HG02884 (cell line): ENCODE data around the gene CSF1.

Experiments
- ATAC-seq: cut with Tn5 transposase; IDR thresholded peaks from one replicate; pipeline ENCODE4 v1.9.1; 2021; ENCODE audit warnings: mild to moderate bottlenecking, moderate library complexity; ENCODE audit not compliant: unreplicated experiment

The CSF1 gene

DNA sequence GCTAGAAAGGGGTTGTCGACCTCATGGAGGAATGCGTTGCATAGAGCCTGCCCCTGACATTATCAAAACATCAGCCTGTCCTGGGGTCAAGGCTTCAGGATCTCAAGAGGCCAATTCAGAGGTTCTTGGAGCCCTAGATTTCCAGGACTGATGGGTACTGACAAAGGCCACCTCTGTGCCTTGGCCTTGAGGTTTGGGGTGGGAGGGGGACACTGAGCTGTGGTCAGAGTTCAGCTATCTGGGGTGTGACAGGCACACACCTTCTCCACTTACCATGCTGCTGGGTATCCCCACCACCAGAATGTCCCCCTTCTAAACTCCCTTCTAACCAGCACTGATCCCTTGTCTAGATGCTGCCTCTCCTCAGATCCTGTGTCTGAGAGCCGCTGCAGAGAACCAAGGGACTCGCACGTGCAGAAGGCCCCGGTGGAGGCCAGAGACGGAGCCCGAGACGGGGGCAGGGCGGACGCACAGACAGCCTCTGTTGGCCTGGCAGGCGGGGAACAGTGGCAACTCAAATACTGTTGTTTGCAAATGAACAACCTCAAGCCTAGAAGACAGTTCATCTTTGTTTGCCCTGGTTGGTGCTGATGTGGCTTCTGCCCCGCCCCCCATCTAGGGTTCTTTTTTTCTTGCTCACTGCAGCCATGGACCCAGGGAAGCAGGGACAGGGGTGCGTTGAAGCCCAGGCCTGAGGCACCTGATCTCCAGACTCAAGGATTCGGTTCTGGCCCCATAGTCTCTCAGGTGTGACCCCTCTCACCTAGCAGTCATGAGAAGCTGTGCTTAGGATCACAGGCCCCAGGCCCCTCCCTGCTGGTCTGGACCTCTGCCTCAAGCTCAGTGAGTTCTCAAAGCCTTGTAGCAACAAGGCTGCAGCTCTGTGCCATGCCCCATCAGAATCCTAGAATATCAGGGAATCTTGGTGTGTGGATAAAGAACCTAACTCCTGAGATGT lies 28.1 kb upstream of the CSF1 start:
- no peak for ATAC-seq

DNA sequence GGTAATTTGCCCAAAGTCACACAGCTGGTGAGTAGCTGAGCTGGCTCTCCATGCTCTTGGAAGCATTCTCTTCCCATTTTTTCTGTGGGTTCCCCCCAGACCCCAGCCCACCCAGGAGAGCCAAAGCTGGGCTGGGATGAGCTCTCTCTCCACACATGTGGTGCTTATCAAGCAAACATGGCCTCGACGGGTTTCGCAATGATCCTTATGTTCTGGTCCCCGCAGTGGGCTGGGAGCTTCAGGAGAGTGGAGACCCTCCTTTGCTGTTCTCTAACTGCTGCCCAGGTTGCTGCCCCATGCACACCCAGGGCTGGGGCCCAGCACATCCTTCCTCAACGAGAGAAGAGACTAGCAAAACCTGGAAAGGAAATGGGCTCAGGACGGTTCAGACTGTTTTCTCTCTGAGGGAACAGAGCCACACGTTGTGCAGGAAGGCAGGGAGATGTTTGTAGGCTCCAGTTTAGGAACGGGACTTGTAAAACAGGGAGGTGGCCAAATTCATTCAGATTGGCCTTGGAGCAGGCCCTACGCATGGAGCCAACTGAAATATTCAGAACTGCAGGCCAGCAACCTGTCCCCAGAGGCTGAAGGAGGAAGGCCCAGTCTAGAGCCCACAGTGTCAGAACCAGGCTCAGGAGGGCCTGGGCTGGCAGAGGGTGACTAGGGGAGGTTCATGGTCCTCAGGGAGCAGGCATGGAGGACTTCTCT lies 27.2 kb upstream of the CSF1 start:
- no peak for ATAC-seq

DNA sequence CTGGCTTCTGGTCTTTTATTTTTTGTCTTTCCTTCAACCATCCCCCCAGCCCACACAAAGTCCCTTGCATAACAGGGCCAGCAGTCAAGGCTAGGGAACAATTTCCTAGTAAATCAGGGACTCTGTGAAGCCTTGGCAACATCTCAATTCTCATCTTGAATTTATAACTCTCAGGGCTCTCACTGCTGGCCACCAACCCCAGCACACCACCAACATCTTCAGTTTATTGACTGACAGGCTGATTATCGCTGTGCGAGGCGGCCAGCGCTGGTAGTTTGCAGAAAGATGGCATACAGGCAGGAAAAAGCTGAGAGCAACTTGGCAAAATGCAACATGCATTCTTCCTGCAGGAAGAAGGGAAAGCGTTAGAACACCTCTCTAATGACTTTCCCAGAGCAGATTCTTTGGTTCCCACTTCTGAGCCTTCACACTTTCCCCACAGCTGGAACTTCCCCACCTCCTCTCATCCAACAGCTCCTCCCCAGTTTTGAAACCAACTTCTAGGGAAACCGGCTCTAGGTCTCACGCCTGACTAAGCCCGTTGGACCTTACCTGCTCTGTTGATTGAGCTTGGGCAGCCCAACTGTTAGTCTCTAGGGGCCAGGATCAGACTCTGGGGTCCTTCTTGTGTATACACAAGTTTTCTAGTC lies 26.3 kb upstream of the CSF1 start:
- ATAC-seq: no peak

DNA sequence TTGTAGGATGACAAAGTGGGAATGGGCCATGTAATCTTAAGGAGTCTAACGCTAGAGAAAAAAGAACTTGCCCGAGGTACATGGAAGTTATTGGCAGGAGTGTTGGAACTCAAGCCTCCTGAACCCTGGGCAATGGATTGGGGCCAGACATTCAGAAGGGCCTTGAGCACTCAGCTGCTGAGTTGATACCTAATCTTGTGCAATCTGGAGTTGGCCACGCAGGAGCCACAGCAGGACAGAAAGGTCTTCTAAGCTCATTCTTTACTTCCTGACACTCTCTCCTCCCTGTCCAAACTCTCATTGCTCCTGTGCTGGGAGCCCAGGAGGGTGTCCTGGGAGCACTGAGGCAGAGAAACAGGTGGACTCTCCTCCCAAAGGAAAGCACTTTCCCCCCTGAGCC lies 25.1 kb upstream of the CSF1 start:
- ATAC-seq: no peak

DNA sequence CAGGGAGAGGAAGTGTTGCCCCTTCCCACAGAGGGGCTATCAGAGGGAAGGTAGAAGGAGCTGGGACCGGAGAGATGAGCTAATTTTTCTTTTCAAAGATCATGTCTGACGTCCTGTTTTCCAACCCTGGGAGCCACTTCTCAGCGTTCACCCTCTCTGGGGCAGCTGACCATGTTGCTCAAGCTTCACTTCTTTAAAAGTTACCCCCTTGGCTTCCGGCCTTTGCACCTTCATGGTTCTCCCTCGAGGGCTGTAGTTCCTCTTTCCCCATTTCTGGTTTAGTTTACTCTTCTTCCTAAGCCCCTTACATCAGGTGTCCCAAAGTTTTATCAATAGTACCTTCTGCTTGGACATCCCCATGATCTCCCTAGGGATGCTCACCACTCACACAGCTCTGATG lies 23.8 kb upstream of the CSF1 start:
- no peak for ATAC-seq

DNA sequence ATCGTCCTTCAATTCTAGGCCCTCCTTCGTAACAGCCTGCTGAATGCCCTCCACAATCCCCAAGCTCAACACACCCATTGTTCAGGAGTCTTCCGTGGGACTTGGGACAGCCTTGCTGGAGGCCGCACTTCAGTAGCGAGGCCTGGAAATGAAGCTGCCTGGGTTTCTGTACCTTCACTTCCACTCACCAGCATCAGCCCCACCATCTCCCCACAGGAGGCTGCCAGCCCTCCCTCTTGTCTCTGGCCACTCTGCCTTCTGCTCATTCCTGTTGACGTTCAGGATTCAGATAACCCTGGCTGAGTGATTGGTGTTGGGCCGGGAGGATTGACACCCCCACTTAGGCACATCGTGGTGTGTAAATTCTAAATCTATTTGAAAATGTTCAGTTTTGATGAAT lies 23.4 kb upstream of the CSF1 start:
- ATAC-seq: no peak

DNA sequence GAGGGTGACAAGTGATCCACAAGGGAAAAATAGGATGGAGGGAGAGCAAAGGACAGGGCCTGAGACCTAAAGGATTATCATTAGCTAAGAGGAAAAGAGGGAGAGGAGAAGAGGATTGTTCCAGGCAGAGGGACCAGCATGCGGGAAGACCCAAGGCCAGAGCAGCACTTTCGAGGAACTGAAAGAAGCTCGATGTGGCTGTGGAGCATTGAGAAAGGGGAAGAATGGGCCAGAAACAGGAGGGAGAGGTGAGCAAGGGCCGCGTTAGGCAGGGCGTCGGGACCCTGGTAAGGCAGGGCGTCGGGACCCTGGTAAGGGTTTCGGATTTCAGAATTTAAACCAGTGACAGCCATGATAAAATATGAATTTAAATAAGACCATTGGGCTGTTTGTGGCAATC lies 22.8 kb upstream of the CSF1 start:
- ATAC-seq: no peak

DNA sequence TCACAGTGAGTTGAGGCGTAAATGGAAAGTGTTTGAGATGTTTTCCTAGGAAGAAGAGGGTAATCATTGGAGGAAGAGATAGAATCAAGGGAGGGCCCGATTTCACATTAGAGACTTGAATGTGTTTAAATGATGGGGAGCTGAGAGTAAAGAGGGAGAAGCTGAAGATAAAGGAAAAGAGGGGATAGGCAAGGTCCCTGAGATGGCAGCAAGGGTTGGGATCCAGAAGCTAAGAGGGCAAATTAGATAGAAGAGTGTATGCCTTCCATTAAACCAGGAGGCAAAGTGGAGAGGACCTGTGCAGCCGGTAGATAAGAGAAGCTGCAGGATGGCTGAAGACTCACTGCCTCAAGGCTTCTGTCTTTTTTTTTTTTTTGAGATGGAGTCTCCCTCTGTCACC lies 21.6 kb upstream of the CSF1 start:
- no peak for ATAC-seq

DNA sequence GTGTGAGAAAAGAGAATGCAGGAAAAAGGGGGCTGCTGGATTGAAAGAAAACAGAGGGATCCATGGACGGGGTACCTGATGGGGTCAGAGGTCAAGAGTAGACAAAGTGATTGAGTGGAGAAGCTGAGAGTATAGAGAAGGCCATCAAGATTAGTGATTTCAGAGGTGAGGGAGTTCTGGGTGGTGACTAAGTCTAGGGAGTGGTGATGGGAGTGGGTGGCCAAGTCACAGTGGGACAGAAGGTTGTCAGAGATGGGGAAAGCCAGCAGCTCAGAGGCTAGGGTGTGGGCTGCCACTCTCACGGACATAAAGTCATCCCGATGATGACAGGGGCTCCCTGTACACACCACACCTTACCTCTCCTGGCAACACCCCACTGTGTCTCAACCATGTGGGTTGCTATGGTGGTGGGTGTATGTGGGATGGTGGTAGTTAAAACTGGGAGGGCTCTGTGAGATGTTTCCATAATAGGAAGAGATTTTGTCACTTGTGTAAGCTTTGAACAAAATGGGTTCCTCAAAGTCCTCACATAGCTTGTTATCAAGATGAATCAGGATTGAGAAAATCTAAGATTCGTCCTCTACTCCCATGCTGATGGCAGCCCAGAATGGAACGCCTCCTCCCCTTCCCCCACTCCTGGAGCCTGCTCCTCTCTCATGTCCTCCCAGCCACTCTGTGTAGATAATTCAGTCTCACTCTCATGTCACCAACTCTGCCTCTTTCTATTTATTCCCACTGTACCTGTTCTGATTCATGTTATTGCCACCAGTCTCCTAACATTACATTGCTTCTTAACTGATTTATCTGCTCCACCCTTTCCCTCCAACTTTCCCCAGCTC lies 20.3 kb upstream of the CSF1 start:
- ATAC-seq: peak; percentile 37

DNA sequence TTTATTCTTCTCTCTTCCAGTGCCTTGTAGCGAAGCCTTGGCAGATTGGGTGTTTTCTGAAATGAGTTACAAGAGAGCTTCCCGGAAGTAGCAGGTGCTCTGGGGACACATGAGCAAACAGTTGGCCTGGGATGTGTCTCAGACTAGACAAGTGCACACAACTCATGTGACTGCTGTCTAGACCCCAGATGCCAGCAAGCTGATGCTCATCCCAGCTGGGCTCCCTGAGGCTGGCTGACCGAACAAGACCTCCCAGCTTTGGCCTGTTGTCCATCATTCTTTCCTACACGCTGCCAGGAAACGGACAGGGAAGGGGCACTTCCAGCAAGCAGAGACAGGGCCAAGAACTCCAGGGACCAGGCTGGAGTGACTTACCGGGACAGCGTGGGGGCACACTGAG lies 18.7 kb upstream of the CSF1 start:
- no peak for ATAC-seq

DNA sequence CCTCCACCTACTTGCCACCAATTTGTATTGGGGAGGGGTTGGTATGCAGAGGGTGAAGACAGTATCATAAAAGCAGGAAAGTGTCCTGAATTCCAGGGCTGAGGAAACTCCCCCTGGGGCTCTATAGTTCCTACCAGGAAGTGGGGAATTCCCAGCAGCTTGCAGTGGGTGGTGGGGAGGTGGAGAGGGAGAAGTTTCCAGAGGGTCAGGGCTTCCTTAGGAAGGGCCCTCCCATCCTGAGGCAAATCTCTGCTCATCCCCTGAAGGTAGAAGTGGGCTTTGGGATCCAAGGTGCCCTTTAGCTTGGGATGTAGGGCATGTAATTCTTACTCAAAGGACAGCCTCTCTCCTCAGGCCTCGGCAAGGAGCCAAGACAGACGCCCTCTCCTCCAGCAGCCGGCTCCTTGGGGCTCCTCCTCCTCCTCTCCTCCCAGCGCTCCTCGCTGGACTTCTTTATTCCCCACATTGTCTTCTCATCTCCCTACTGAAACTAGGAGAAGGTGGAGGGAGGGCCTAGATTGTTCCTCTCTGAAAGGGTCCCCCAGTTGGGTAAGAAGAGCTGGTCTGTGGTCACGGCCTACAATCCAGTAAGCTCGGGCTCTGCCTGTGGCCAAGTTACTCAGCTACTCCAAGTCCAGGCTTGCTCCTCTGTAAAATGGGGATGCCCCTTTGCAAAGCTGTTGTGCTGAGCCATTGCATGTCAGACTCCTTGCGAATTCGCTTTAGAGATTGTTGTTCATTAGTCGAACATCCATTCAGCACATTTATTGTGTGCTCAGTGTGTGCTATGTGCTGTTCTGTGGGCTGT lies 17.9 kb upstream of the CSF1 start:
- ATAC-seq: no peak

DNA sequence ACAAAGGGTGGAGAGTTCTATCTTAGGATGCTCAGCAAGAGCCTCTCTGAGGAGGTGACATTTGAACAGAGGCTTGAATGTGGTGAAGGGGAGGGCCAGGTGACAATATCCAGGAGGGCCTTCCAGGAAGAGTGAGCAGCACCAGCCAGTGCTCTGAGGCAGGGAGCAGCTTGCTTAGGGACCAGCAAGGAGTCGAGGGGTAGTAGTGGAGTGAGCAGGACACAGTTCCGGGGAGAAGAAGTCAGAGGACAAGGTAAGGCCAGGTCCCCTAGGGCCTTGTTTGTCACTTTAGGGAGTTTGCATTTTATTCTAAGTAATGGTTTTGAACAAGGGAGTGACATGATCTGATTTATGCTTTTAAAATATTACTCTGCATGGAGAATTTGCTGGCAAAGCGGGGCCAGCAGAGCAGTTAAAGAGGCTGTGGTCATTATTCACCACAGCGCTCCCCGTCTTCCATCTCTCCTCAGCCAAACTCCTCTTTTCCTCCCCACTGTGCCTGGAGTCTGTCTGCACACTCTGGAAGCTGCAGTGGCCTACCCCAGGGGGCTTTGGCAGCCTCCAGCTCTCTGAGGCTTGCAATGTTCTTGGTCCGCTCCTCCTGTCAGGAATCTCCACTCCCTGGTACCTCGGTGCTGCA lies 17.0 kb upstream of the CSF1 start:
- ATAC-seq: no peak

DNA sequence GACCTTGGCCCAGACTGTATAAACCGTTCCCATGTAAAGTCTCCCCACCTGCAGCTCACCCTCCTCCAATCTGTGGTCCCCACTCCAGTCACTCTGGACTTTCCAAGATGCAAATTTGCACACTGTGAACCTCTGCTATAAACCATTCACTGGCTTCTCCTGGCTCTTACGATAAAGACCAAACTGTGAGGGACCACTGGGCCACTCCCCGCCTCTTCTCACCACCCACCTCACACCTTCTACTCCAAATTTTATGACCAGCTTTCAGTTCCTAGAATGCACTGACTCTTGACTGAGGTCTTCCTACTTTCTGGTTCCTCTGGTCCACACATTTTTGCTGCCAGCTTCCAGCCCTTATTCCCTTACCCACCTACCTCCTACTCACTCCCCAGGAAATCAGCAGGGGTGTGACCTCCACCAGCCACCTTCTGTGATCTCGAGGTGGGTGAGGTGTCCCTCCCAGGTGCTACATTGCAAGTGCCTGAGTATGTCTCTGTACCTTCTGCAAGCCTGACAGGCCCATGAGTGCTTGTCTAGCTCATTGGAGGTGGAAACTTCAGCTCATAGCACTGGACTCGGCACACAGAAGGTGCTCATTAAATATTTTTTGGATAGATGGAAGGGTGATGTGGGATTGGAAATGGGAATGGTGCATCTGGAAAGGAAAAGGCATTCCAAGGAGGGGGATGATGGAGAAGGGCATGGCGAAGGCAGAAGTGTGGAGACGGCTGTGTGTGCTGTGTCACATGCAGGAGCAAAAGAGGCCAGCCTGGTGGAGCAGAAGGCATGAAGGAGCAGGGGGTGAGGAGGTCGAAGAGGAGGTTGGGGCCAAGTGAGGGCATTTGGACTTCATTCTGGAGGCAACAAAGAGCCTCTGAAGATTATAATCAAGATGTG lies 15.6 kb upstream of the CSF1 start:
- peak; percentile 59 for ATAC-seq

DNA sequence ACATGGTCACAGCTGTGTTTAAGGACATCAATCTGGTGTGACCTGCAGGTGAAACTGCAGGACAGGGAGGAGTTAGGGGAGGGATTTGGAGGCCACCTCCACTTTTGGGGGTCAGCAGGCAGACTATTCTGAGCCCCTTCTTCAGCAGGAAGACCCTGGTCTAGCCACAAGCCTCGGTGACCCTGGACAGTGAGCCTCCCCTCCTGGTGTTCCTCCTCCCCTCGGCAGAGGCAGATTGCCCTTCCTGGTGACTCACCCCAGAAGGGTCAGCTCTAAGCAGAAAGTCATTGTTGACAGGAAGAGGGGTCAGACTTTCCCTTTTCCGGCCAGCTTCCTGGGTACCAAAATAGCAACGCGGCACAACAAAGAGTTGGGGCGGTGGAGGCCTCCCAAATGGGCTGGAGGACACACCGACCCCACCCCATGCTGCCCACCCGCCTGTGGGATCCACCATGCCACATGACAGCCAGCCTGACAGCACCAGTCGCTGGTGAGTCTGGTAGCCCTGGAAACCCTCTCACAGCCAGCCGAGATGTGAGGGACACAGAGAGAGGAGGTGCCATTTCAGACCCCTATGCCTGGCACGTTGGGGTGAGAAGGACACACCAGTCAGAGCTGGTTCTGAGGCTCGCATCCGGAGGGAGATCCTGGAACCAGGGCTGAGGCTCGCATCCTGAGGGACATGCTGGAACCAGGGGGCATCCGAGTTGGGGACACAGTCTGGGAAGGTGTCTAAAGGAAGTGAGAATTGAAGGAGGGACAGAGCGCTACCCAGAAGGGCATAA lies 14.7 kb upstream of the CSF1 start:
- ATAC-seq: no peak

DNA sequence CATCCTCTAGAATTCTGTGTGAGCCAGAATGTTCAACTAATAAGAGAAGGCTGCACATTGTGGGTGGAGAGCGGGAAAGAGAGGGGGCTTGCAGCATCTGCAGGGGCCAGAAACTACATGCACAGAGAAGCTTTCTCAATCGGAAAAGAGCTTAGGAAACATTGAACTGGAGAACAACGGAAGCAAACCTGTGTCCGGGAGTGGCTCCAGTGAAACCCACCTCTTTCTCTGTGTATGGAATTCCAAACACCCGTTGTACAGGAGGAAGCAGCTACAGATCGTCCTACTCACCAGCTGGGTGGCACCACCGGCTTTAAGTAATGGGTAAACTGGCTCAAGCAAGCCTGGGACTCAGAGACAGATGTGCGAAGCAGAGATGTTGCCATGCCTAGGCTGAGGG lies 14.0 kb upstream of the CSF1 start:
- no peak for ATAC-seq

DNA sequence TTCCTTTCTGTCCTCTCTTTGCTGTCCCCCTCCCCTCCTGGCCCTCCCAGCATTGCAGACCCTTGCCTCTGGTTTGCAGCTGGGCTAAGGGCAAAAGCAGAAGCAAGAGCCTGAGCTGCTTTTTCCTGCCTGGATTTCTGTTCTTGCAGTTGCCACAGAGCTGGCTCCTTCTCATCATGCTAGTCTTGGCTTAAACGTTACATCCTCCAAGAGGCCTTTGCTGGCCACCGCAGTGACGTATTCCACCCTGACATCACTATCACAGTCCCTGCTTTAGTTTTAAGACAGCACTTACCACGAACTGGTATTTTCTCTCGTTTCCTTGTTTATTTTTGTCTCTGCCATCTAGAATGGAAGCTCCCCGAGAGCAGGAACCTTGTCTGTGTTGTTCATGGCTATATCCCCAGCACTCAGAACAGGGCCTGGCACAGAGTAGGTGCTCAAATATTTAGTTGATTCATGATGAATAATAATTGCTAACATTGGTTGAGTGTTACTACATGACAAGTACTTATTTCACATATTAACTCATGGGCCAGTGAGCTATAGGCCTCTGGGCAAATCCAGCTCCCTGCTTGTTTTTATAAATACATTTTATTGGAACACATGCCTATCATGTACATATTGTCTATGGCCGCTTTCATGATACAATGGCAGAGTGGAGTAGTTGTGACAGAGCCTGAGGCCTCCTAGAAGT lies 13.2 kb upstream of the CSF1 start:
- no peak for ATAC-seq

DNA sequence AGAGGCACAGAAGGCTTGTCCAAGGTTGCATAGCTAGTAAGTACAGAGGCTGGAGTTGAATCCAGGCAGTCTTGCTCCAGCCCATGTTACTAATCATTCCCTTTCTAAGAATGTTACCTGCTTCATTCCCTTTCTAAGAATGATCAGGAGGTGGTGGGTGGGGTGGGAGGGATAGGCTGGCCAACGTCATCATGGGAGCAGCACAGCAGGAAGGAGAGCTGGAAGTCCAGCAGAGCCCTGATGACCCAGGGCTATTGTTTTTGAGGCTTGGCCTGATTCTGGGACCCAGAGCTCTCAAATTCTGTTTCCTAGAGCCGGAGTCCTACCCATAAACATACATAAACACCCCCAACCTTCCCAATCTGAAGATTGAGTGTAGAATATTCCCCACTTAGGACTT lies 11.8 kb upstream of the CSF1 start:
- no peak for ATAC-seq
